GM15510 (cell line): ENCODE data around the gene NOTCH3.

Source experiments
- POLR2A ChIP-seq: IDR thresholded peaks from 3 replicates; pipeline ENCODE4 v1.6.1; 2011; ENCODE audit warnings: borderline replicate concordance; ENCODE audit not compliant: insufficient read length; ENCODE audit errors: extremely low read depth

The NOTCH3 gene

DNA sequence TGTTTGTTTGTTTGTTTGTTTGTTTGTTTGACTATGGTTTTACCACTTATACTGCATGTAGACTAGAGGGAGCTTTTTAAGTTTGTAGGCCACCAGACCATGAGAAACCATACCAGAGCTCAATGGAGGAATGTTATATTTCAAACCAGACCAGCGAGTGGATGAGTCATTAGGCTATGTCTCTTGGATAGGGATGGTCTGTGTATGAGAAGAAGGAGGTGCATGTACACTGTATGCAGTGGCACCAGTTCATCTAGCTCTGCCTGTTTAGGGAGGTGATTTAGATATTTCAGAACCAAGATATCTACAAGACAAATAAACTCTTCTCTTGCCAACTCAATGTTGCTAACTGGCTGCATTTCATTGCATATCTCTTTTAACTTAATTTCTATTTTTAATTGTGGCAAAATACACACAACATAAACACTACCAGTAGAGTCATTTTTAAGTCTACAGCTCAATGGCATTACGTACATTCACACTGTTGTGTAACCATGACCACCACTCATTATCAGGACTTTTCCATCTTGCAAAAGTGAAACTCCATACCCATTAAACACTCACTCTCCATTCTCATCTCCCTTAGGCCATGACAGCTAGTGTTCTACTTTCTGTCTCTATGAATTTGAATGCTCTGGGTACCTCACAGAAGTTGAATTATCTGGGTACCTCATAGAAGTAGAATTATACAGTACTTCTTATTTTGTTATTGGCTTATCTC lies 64.4 kb downstream of the NOTCH3 start:
- no peak for TF ChIP-seq POLR2A

DNA sequence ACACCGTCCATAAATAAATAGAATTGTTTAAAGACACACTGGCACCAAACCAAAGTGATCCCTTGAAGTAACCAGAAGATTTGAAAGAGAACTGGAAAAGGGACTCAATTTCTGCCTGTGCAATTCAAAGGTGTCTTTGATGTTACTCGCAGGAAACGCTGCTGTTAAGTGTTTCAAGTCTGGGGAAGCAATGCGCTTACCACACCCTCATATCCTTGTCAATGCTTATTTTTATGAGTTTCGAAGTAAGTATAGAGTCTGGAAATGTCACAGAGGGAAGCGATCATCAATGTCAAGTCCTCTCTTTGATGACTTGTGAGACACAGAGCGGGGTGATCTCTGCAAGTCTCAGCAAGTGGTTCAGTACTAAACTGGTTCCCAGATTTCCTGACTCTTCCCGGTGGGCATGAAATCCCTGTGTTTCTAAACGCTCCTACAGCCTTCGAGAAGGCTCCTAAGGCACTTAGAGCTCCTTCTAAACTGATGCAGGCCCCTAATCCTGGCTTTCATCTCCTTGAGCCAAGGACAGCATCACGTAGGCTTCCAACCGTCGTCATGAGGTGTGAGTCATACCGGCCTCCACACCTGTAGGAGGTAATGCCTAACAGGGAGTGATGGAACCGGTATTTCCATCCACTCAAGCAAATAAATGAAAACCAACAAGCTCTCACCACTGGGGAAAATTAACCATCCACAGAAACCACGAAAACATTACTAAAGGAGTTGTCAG lies 70.8 kb downstream of the NOTCH3 start:
- no peak for TF ChIP-seq POLR2A

GRCh38 chr19:15128162-15128770 lies 72.5 kb downstream of the NOTCH3 start:
- no peak for TF ChIP-seq POLR2A

- no peak for TF ChIP-seq POLR2A
Measured at GRCh38 chr19:15126131-15126910, 74.5 kb downstream of the NOTCH3 start.

DNA sequence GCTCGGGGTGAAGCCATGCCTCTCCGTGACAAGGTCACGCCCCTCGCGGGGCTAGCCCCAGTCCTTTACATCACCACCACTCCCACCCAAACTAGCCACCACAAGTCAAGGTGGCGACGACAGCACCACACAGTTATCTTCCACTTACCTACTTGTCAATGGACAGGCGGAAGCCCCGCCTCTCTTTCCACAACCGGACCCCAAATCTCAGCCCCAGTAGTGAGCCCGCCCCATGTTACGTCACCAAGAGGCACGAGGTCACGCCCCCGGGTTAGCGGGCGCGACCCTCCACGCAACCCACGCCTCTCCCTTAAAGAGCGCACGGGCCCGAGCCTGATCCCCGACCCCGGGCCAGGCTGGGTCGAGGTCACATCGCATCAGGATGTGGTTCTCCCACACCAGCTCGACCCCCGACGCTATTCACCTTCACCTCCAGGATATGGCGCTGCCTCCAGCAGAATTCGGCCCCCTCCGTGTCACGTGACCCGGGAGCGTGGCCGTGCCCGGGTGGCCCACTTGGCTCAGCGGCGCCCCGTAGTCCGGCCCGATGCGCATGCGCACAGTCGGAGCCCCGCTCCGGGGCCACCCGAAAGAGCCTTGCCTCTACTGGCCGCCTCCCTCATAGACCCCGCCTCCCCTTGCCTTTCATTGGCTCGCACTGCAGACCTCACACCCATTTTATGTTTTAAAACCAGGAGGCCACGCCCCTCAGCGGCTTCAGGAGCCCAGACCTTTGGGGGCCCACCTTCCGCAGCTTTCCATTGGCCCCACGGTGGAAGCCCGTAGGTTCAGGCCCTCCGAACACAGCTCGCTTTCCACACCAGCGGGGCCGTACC lies 75.3 kb downstream of the NOTCH3 start:
- TF ChIP-seq POLR2A = peak; percentile 63

- TF ChIP-seq POLR2A = no peak
Measured at GRCh38 chr19:15124572-15125231, 76.1 kb downstream of the NOTCH3 start.

DNA sequence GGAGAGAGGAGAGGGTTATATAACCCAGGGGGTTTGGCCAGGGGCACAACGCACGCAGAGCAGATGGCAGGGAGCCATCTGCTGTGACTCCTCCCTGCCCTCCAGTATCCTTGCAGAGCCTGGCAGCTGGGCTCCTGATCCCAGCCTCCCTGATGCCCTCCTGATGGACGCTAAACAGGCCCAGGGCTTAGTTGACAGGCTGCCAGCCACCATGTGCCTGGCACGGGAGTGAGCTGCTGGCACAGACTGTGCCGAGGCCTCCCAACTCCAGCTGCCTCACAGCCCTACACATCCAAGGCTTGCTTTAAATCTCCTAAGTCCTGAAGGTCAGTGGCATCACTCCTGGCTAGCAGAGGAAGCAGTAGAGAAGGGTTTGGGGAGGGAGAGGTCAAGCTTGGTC lies 76.9 kb downstream of the NOTCH3 start:
- no peak for TF ChIP-seq POLR2A

DNA sequence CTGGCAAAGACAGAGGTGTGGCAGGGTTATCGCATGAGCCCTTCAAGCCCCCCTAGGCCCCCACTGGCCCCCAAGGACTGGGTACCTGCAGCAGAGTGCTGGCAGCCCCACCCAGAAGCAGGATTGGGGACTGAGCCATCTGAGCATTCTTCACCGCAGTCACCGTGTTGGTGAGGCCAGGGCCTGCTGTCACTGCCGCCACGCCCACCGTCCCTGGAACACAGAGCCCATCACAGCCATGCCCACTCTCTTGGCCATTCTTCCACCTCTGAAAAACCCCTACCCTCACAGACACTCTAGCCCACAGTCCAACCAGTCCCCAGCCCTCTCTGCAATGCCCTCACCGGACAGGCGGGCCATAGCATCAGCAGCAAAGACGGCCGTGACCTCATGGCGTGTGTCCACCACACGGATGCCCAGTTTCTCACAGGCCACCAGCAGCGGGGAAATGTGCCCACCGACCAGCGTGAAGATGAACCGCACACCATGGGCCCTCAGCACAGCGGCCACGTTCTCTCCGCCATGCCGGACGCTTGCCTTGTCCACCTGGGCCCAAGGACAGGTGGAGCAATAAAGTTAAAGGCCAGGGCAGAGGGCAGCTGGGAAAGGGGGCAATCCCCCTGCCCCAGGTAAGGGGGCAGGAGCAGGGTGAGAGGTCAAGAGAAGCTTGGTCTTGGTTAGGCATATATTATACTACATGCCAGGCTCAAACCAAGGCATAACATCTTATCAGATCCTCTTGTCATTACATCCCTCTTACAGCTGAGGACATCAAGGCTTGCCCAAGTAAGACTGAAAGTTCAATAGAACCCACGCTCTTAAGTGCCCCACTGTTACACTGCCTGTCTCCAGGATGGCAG lies 77.5 kb downstream of the NOTCH3 start:
- no peak for TF ChIP-seq POLR2A

GRCh38 chr19:15122331-15123030 lies 78.3 kb downstream of the NOTCH3 start:
- no peak for TF ChIP-seq POLR2A

DNA sequence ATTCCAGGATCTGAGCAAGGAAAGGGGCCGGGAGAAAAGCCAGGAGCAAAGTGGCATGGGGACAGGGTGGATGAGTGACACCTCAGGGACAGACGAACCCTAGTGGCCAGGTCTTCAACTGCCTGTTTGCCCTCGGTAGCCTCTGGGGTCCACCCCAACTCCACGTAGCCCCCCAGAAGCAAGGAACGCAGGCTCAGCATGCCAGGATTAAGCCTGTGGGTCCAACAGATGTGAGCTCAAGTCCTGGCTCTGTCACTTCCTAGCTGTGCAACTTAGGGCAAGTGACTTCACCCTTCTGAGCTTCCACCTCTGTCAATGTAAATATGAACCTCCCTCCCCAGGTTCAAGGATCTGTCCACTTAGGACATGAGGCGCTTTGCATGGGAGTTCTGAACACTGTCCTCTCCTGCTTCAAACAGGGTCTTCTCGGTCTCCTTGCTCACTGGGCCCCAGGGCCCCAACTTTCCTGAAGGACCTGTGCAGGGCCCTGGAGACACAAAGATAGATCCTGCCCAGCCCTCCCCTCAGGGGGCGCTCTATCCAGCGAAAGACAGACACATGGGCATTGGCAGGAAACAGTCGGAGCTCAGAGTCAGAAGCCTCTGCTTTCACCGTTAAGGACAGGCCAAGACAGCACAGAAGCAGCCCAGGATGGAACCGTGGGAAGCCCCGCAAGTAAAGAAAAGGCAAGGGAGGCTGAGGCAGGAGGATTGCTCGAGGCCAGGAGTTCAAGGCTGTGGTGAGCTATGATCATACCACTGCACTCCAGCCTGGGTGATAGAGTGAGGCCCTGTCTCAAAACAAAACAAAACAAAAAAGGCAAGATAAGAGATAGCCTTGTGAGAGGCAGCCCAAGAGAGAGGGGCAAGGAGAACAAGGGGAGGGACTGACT lies 80.4 kb downstream of the NOTCH3 start:
- TF ChIP-seq POLR2A = no peak

DNA sequence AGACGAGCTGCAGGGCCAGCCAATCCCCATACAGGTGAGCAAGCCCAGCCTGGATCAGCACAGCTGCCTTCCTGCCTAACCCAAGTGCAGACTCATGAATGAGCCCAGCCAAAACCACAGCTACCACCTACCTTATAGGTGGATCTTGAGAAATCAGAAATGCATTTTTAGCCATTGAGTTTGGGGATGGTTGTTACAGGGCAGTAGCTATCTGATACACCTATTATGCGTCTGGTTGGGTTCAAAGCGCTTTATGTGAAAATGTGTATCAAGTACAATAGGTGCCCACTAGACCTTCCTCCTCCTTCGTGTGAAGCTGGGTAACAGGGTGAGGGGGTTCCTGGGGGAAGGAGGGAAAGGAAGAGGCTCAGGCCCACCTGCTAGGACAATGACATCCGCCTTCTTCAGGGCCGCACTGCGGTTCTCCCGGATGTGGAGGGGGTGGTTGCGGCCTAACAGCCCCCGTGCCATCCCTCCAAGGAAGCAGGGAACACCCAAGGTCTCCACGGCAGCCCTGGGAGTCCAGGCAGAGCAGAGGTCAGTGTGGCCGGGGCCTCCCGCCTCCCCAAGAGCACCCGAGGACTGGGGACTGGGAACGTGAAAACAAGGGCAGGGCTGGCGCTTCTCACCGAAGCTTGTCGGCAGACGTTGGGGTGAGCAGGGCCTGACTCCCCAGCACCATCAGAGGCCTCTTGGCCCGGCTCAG lies 81.9 kb downstream of the NOTCH3 start:
- TF ChIP-seq POLR2A = no peak

DNA sequence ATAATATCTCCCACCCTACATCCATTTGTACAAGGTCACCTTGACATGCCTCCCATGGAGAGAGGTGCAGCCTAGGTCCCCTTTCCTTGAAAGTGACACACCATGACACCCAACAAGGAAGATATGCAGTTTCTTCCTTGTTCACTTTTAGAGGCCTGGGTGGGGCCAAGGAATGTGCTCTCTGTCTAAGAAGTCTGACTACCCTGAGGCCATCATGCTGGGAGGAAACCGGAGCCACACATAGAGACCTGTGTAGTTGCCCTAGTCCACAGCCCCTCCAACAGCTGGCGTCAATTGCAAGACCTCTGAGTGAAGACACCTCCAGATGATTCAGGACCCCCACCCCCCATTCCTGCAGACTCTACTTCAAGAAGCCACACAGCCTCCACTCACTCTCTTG lies 82.5 kb downstream of the NOTCH3 start:
- TF ChIP-seq POLR2A = no peak
